GM18502 (cell line): Measurements from ENCODE around the gene UBE4B.

Source experiments
- ATAC-seq: cut with Tn5 transposase; IDR thresholded peaks from one replicate; pipeline ENCODE4 v1.9.1; 2021; ENCODE audit warnings: mild to moderate bottlenecking; ENCODE audit not compliant: unreplicated experiment, poor library complexity

UBE4B gene

GRCh38 chr1:10108134-10108663 is 75.4 kb downstream of the UBE4B start:
- no peak for ATAC-seq

GRCh38 chr1:10108948-10109708 is 76.4 kb downstream of the UBE4B start:
- ATAC-seq: no peak

- no peak for ATAC-seq
These were observed 80.7 kb downstream of the UBE4B start for GRCh38 chr1:10113501-10113900.

- ATAC-seq: no peak
These were observed 82.0 kb downstream of the UBE4B start for GRCh38 chr1:10114746-10115145.

GRCh38 chr1:10117132-10117531 is 84.4 kb downstream of the UBE4B start:
- ATAC-seq: no peak

GRCh38 chr1:10117865-10118264 is 85.1 kb downstream of the UBE4B start:
- no peak for ATAC-seq

- ATAC-seq: no peak
These were observed 88.9 kb downstream of the UBE4B start for GRCh38 chr1:10121688-10122087.

GRCh38 chr1:10122926-10123325 is 90.2 kb downstream of the UBE4B start:
- ATAC-seq: no peak

GRCh38 chr1:10128101-10128765 is 95.5 kb downstream of the UBE4B start:
- ATAC-seq: no peak

GRCh38 chr1:10132316-10132715 is 99.6 kb downstream of the UBE4B start:
- ATAC-seq: no peak

- ATAC-seq: no peak
These were observed 100.1 kb downstream of the UBE4B start for GRCh38 chr1:10132852-10133251.

- ATAC-seq: no peak
These were observed 108.2 kb downstream of the UBE4B start for GRCh38 chr1:10140981-10141380.

- ATAC-seq: no peak
These were observed 111.3 kb downstream of the UBE4B start for GRCh38 chr1:10143961-10144485.

- ATAC-seq: no peak
These were observed 113.6 kb downstream of the UBE4B start for GRCh38 chr1:10146391-10146790.

- ATAC-seq: no peak
These were observed 116.5 kb downstream of the UBE4B start for GRCh38 chr1:10149231-10149630.

- no peak for ATAC-seq
These were observed 120.0 kb downstream of the UBE4B start for GRCh38 chr1:10152709-10153284.

- ATAC-seq: no peak
These were observed 122.4 kb downstream of the UBE4B start for GRCh38 chr1:10155087-10155712.

- no peak for ATAC-seq
These were observed 127.4 kb downstream of the UBE4B start for GRCh38 chr1:10160173-10160572.

GRCh38 chr1:10160907-10161490 is 128.2 kb downstream of the UBE4B start:
- no peak for ATAC-seq

- ATAC-seq: no peak
These were observed 129.0 kb downstream of the UBE4B start for GRCh38 chr1:10161541-10162290.
